ENCODE results near the gene PAOX. TPM values are rescaled to one million over a fixed set of nuclear protein-coding genes. Genes with fewer than 3 reads are reported as not detected.

Gene PAOX
- total and polyA plus RNA-seq, 2 experiments from 2014 or later, result 4.1 to 8.7 TPM

GRCh38 chr10:133400624-133401424, 21.8 kb downstream of the PAOX start:
- peaks cover 51% of the 10 kb centered on the region for H3K79me2 ChIP-seq (replicated peaks; ENCODE audit: insufficient read depth)
- H3K27me3 Mint-ChIP-seq (ENCODE audit: insufficient read depth, low read depth, poor library complexity), result peaks cover 6% of the 10 kb centered on the region
- DNase-seq (ENCODE audit: low spot score) (no peak), ATAC-seq (no peak)
- H3F3A ChIP-seq (replicated peaks; ENCODE audit: low read depth), result no peaks in the 10 kb centered on the region
- no peak overlapping the region for H3K27ac Mint-ChIP-seq
- H3K9me3 Mint-ChIP-seq, result no peaks in the 10 kb centered on the region
- H3K36me3 Mint-ChIP-seq (ENCODE audit: low read depth), result peaks cover 80% of the 10 kb centered on the region
- H3K27me3 ChIP-seq (ENCODE audit: insufficient read depth), result no peaks in the 10 kb centered on the region
- H3K4me1 Mint-ChIP-seq, result no peaks in the 10 kb centered on the region
- H3K4me3 Mint-ChIP-seq, result no peak overlapping the region
- peaks cover 12% of the 10 kb centered on the region for H3K36me3 ChIP-seq (ENCODE audit: insufficient read depth)
- no peak overlapping the region for H3K4me2 ChIP-seq
- H3K9me2 ChIP-seq (ENCODE audit: insufficient read depth), result no peaks in the 10 kb centered on the region
- no peak for TF ChIP-seq CREB1 (CRISPR knock-in tag; IDR thresholded peaks at IDR 0.05; ENCODE audit: low read depth)
- no peak for TF ChIP-seq REST (IDR thresholded peaks at IDR 0.05; ENCODE audit: unreplicated experiment)
- no peak for TF ChIP-seq EZH2phosphoT487 (IDR thresholded peaks at IDR 0.05; ENCODE audit: unreplicated experiment)
- TF ChIP-seq ZNF114 (CRISPR knock-in tag; IDR thresholded peaks at IDR 0.05), result no peak
- TF ChIP-seq EZH2 (IDR thresholded peaks at IDR 0.05; ENCODE audit: low read depth, unreplicated experiment), result no peak
- no peak for TF ChIP-seq POLR2AphosphoS5 (IDR thresholded peaks at IDR 0.05; ENCODE audit: low read depth)
- no peak for TF ChIP-seq NANOG (IDR thresholded peaks at IDR 0.05; ENCODE audit: borderline replicate concordance)
- no peak for TF ChIP-seq ETS1 (IDR thresholded peaks at IDR 0.05)
- TF ChIP-seq STAT1 (IDR thresholded peaks at IDR 0.05; ENCODE audit: unreplicated experiment), result no peak
- no peak for TF ChIP-seq CTCF (conservative IDR thresholded peaks at IDR 0.05; ENCODE audit: low read depth in 2 of 2)
- TF ChIP-seq ZNF331 (CRISPR knock-in tag; IDR thresholded peaks at IDR 0.05; ENCODE audit: low read depth), result no peak
- TF ChIP-seq JUNB (IDR thresholded peaks at IDR 0.05; ENCODE audit: unreplicated experiment), result no peak
- TF ChIP-seq ZNF462 (CRISPR knock-in tag; IDR thresholded peaks at IDR 0.05), result no peak
- H4K20me1 ChIP-seq (replicated peaks; ENCODE audit: insufficient read depth), result peaks cover 18% of the 10 kb centered on the region
- H3K4me1 ChIP-seq (ENCODE audit: insufficient read depth), result no peaks in the 10 kb centered on the region
- no peak overlapping the region for H3K4me3 ChIP-seq
- no peak overlapping the region for H2AFZ ChIP-seq
- H3K27ac ChIP-seq (ENCODE audit: low read depth), result no peak overlapping the region

All from GM23338 (cell line).